ENCODE measurements around the gene PITX2. TPM values are rescaled to one million over a fixed set of nuclear protein-coding genes. Genes with fewer than 3 reads are reported as not detected.

PITX2 gene
- total and polyA plus RNA-seq, 2 of the 13 experiments (the other 11 are each of a cell fraction or from before 2014, with no cell fraction given), result not detected

DNA sequence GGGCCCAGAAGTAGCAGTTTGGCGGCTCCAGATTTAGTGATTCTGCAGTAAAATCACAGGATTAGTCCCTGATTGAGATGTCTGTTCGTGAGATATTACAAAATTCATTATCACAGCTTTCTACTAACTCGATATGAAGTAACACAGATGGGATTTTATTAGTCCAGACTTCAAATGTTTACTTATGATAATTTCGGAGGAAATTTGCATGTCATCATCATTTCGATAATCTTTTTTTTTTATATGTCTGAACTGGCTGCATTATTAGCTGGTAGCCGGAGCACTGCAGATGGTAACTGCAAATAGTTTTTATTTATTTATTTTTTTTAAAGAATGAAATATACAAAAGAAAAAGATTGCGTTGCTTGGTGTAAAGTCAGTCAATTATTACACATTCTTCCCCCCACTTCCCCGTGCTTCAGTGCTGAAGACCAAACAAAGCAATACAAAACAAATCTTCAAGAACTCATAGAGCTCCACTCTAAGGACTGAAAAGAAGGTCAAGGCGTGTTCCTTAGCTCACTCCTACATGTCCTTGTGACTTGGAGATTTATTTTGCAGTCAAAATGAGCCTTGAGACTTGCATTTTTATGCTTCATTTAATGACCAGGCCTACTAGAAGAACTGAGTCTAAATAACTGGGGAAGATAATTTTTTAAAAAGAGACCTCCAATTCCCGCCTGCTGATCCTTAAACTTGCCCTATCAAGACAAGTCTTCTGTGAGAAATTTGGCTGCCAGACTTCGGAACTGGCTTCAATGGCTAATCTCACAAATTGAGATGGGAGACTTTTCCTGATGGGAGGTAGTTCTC is 11.7 kb upstream of the PITX2 start:
- Histone ChIP-seq H3K27ac (ENCODE audit: extremely low read length, insufficient read depth, low read length) (no peak overlapping the region), H3K4me2 (ENCODE audit: low read depth, low read length) (no peak overlapping the region), H3K27me3 (ENCODE audit: control insufficient read depth in 1 of 2, insufficient read depth in 2 of 2, low read length in 2 of 2) (peaks cover 2 to 82% of the 10 kb centered on the region in 2 experiments), H3K4me3 (replicated peaks in 1 of 3; ENCODE audit: insufficient read depth in 1 of 3, low read depth in 2 of 3, low read length in 3 of 3) (no peak overlapping the region), H3K36me3 (replicated peaks in 1 of 2; ENCODE audit: control insufficient read depth in 1 of 2, insufficient read depth in 2 of 2, low read length in 2 of 2) (no peaks in the 10 kb centered on the region), H3K9ac (ENCODE audit: insufficient read depth, low read depth, low read length) (no peak overlapping the region), H2AFZ (ENCODE audit: low read length) (no peak overlapping the region), H3K4me1 (ENCODE audit: insufficient read depth, low read length) (0 out of 2 replicates have a peak, but pooled peaks cover 4% of the 10 kb centered on the region), H4K20me1 (ENCODE audit: insufficient read depth, low read length) (no peaks in the 10 kb centered on the region), H3K79me2 (ENCODE audit: insufficient read depth, low read length) (no peaks in the 10 kb centered on the region), H3K9me3 (ENCODE audit: low read length) (no peaks in the 10 kb centered on the region)
- in situ Hi-C loops (cut with HindIII; ENCODE audit: extremely low pct_ligation_motif_present, low pct_unique_long_range_greater_than_20kb) (loop anchor here (5.0 kb wide), 3 partner anchors 333 to 998 kb away; no protein-coding TSS in a partner anchor), intact Hi-C loops (cut with micrococcal nuclease; ENCODE audit: unreplicated experiment) (loop anchor here (5.0 kb wide), 1 partner anchor 1398 kb away; no protein-coding TSS in a partner anchor)
- WGBS (ENCODE audit: low lambda C conversion rate), result 17% methylated on average over 11 of the region's 11 CpGs
- ATAC-seq (no peak), FAIRE-seq (no peak), DNase-seq (ENCODE audit: low spot score) (no peak)
- TF ChIP-seq CREB1 (IDR thresholded peaks at IDR 0.05) (no peak), CREB1 (CRISPR knock-in tag; IDR thresholded peaks at IDR 0.05) (no peak), YEATS2 (CRISPR knock-in tag; IDR thresholded peaks at IDR 0.05; ENCODE audit: borderline replicate concordance) (no peak), RORA (CRISPR knock-in tag; IDR thresholded peaks at IDR 0.05) (no peak), ZFP37 (CRISPR knock-in tag; IDR thresholded peaks at IDR 0.05; ENCODE audit: borderline replicate concordance) (no peak), HDAC1 (CRISPR knock-in tag; IDR thresholded peaks at IDR 0.05) (no peak), SALL2 (CRISPR knock-in tag; IDR thresholded peaks at IDR 0.05) (no peak), TARDBP (CRISPR knock-in tag; IDR thresholded peaks at IDR 0.05) (no peak), PRMT3 (CRISPR knock-in tag; IDR thresholded peaks at IDR 0.05; ENCODE audit: borderline replicate concordance, low read depth) (no peak)
- TF ChIP-seq, protein P1, sequence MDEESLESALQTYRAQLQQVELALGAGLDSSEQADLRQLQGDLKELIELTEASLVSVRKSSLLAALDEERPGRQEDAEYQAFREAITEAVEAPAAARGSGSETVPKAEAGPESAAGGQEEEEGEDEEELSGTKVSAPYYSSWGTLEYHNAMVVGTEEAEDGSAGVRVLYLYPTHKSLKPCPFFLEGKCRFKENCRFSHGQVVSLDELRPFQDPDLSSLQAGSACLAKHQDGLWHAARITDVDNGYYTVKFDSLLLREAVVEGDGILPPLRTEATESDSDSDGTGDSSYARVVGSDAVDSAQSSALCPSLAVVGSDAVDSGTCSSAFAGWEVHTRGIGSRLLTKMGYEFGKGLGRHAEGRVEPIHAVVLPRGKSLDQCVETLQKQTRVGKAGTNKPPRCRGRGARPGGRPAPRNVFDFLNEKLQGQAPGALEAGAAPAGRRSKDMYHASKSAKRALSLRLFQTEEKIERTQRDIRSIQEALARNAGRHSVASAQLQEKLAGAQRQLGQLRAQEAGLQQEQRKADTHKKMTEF (CRISPR knock-in tag; IDR thresholded peaks at IDR 0.05), result no peak
- TF ChIP-seq, protein P2, sequence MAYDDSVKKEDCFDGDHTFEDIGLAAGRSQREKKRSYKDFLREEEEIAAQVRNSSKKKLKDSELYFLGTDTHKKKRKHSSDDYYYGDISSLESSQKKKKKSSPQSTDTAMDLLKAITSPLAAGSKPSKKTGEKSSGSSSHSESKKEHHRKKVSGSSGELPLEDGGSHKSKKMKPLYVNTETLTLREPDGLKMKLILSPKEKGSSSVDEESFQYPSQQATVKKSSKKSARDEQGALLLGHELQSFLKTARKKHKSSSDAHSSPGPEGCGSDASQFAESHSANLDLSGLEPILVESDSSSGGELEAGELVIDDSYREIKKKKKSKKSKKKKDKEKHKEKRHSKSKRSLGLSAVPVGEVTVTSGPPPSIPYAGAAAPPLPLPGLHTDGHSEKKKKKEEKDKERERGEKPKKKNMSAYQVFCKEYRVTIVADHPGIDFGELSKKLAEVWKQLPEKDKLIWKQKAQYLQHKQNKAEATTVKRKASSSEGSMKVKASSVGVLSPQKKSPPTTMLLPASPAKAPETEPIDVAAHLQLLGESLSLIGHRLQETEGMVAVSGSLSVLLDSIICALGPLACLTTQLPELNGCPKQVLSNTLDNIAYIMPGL (CRISPR knock-in tag; IDR thresholded peaks at IDR 0.05; ENCODE audit: borderline replicate concordance in 1 of 2, low read depth in 1 of 2), result no peak
- TF ChIP-seq, protein P3, sequence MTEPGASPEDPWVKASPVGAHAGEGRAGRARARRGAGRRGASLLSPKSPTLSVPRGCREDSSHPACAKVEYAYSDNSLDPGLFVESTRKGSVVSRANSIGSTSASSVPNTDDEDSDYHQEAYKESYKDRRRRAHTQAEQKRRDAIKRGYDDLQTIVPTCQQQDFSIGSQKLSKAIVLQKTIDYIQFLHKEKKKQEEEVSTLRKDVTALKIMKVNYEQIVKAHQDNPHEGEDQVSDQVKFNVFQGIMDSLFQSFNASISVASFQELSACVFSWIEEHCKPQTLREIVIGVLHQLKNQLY (CRISPR knock-in tag; IDR thresholded peaks at IDR 0.05), result no peak
- TF ChIP-seq, protein P4, sequence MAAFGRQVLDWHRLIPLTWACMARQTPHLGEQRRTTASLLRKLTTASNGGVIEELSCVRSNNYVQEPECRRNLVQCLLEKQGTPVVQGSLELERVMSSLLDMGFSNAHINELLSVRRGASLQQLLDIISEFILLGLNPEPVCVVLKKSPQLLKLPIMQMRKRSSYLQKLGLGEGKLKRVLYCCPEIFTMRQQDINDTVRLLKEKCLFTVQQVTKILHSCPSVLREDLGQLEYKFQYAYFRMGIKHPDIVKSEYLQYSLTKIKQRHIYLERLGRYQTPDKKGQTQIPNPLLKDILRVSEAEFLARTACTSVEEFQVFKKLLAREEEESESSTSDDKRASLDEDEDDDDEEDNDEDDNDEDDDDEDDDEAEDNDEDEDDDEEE (CRISPR knock-in tag; IDR thresholded peaks at IDR 0.05), result no peak
- TF ChIP-seq, protein P5, sequence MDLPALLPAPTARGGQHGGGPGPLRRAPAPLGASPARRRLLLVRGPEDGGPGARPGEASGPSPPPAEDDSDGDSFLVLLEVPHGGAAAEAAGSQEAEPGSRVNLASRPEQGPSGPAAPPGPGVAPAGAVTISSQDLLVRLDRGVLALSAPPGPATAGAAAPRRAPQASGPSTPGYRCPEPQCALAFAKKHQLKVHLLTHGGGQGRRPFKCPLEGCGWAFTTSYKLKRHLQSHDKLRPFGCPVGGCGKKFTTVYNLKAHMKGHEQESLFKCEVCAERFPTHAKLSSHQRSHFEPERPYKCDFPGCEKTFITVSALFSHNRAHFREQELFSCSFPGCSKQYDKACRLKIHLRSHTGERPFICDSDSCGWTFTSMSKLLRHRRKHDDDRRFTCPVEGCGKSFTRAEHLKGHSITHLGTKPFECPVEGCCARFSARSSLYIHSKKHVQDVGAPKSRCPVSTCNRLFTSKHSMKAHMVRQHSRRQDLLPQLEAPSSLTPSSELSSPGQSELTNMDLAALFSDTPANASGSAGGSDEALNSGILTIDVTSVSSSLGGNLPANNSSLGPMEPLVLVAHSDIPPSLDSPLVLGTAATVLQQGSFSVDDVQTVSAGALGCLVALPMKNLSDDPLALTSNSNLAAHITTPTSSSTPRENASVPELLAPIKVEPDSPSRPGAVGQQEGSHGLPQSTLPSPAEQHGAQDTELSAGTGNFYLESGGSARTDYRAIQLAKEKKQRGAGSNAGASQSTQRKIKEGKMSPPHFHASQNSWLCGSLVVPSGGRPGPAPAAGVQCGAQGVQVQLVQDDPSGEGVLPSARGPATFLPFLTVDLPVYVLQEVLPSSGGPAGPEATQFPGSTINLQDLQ (CRISPR knock-in tag; IDR thresholded peaks at IDR 0.05), result no peak
- POLR2A ChIA-PET, result no interaction called here
- CTCF ChIA-PET (ENCODE audit: low intra/inter-chr PET ratio, low total read pairs), result no interaction called here
- no TSS peak for BruUV-seq (replicated peaks)
